ENCODE results near the gene CPED1. TPM values are rescaled to one million over a fixed set of nuclear protein-coding genes. Genes with fewer than 3 reads are reported as not detected.

Gene CPED1
- total RNA-seq, 4 donors from 2014 or later = 4.4 to 20.2 (median 14.0) TPM

GRCh38 chr7:120985839-120986238 lies 2.7 kb upstream of the CPED1 start:
- Histone ChIP-seq H3K4me3 (no peak overlapping the region), H3K4me1 (peaks cover 0 to 16% (median 4%) of the 10 kb centered on the region in 4 donors), H3K9me3 (no peaks in the 10 kb centered on the region), H3K27ac (no peak overlapping the region), H3K27me3 (no peaks in the 10 kb centered on the region), H3K36me3 (no peaks in the 10 kb centered on the region)
- DNase-seq = no peak
- in situ Hi-C loops (cut with MboI; ENCODE audit: low pct_ligation_motif_present in 1 of 4, low pct_unique_long_range_greater_than_20kb in 1 of 4, low sequenced_read_pairs in 3 of 4) = loop anchor here in 2 of 4 donors (10.0 to 25.0 kb wide), 2 partner anchors 89 to 101 kb away; no protein-coding TSS in a partner anchor
- TF ChIP-seq POLR2A (IDR thresholded peaks at IDR 0.05) = no peak
- WGBS, 2 donors (ENCODE audit: low coverage in 1 of 2) = 89 to 92% methylated on average over 2 of the region's 2 CpGs
- intact Hi-C loops (cut with DNase I; ENCODE audit: low total_unique reads) = loop anchor here (2.0 kb wide), 1 partner anchor 93 kb away; no protein-coding TSS in a partner anchor

- in situ Hi-C loops (cut with MboI; ENCODE audit: low pct_ligation_motif_present in 1 of 4, low pct_unique_long_range_greater_than_20kb in 1 of 4, low sequenced_read_pairs in 3 of 4) (loop anchor here in 2 of 4 donors (10.0 to 25.0 kb wide), 2 partner anchors 88 to 101 kb away; no protein-coding TSS in a partner anchor), intact Hi-C loops (cut with DNase I; ENCODE audit: low total_unique reads) (loop anchor here (2.0 kb wide), 1 partner anchor 92 kb away; no protein-coding TSS in a partner anchor)
- TF ChIP-seq POLR2AphosphoS5 (IDR thresholded peaks at IDR 0.05) (no peak), CTCF (IDR thresholded peaks at IDR 0.05) (no peak), POLR2A (IDR thresholded peaks at IDR 0.05) (no peak), EP300 (IDR thresholded peaks at IDR 0.05; ENCODE audit: low read depth) (no peak)
- Histone ChIP-seq H3K9me3 (no peaks in the 10 kb centered on the region), H3K36me3 (no peaks in the 10 kb centered on the region), H3K27ac (no peak overlapping the region), H3K27me3 (no peaks in the 10 kb centered on the region), H3K4me1 (peaks cover 0 to 16% (median 4%) of the 10 kb centered on the region in 4 donors), H3K4me3 (no peak overlapping the region)
- no peak for DNase-seq
- 76 to 88% methylated on average over 2 of the region's 2 CpGs for WGBS, 2 donors (ENCODE audit: low coverage in 1 of 2)
These were observed 1.9 kb upstream of the CPED1 start for GRCh38 chr7:120986650-120987049.

GRCh38 chr7:120987280-120987679 lies 1.2 kb upstream of the CPED1 start:
- in situ Hi-C loops (cut with MboI; ENCODE audit: low pct_ligation_motif_present in 1 of 4, low pct_unique_long_range_greater_than_20kb in 1 of 4, low sequenced_read_pairs in 3 of 4) = loop anchor here in 2 of 4 donors (10.0 to 25.0 kb wide), 2 partner anchors 88 to 100 kb away; no protein-coding TSS in a partner anchor

GRCh38 chr7:120987683-120988590 lies 574 bp upstream of the CPED1 start:
- in situ Hi-C loops (cut with MboI; ENCODE audit: low pct_ligation_motif_present in 1 of 4, low pct_unique_long_range_greater_than_20kb in 1 of 4, low sequenced_read_pairs in 3 of 4) = loop anchor here in 2 of 4 donors (10.0 to 25.0 kb wide), 2 partner anchors 87 to 99 kb away; no protein-coding TSS in a partner anchor
- no peak for TF ChIP-seq POLR2A (IDR thresholded peaks at IDR 0.05)
- peak in 1 of 3 donors; percentile 15 for TF ChIP-seq POLR2AphosphoS5 (IDR thresholded peaks at IDR 0.05)
- TF ChIP-seq CTCF (IDR thresholded peaks at IDR 0.05) = peak; percentile 85 to 93 (median 92)
- TF ChIP-seq EP300 (IDR thresholded peaks at IDR 0.05; ENCODE audit: low read depth) = no peak
- DNase-seq = peak; percentile 92
- intact Hi-C loops (cut with DNase I; ENCODE audit: low total_unique reads) = loop anchor here (2.0 kb wide), 1 partner anchor 91 kb away; no protein-coding TSS in a partner anchor
- peak overlapping the region; percentile 16 to 52 (median 32) for H3K4me3 ChIP-seq
- peak overlapping the region; percentile 80 to 89 (median 86) for H3K27ac ChIP-seq
- H3K4me1 ChIP-seq = peaks cover 0 to 24% (median 4%) of the 10 kb centered on the region in 4 donors
- no peaks in the 10 kb centered on the region for H3K27me3 ChIP-seq
- 0 to 1% methylated on average over 1 to 12 of the region's 12 CpGs for WGBS, 2 donors (ENCODE audit: low coverage in 1 of 2)
- H3K36me3 ChIP-seq = no peaks in the 10 kb centered on the region
- no peaks in the 10 kb centered on the region for H3K9me3 ChIP-seq

More at GRCh38 chr7:120987280-120987679, 1.2 kb upstream of the CPED1 start:
- Histone ChIP-seq H3K9me3 (no peaks in the 10 kb centered on the region), H3K36me3 (no peaks in the 10 kb centered on the region), H3K27ac (peak overlapping the region; percentile 80 to 89 (median 86)), H3K27me3 (no peaks in the 10 kb centered on the region), H3K4me1 (peaks cover 0 to 18% (median 4%) of the 10 kb centered on the region in 4 donors), H3K4me3 (no peak overlapping the region)
- TF ChIP-seq EP300 (IDR thresholded peaks at IDR 0.05; ENCODE audit: low read depth) (no peak), POLR2AphosphoS5 (IDR thresholded peaks at IDR 0.05) (no peak), POLR2A (IDR thresholded peaks at IDR 0.05) (no peak)
- no peak for DNase-seq
- 0 to 1% methylated on average over 3 of the region's 3 CpGs for WGBS, 2 donors (ENCODE audit: low coverage in 1 of 2)
- intact Hi-C loops (cut with DNase I; ENCODE audit: low total_unique reads) = loop anchor here (2.0 kb wide), 1 partner anchor 92 kb away; no protein-coding TSS in a partner anchor

Measured in transverse colon (tissue), 4 donors.